WTC11 (cell line): ENCODE measurements around the gene ZNF324. TPM values are rescaled to one million over a fixed set of nuclear protein-coding genes. Genes with fewer than 3 reads are reported as not detected.

Source experiments
- ATAC-seq: fragments of 200-7000 bp; cut with Tn5 transposase; 2 replicates; pipeline ENCODE4 v1.10.0; 2021; ENCODE audit warnings: mild to moderate bottlenecking, moderate library complexity
- CTCF ChIA-PET: fragments of 300-600 bp; sonication (Branson Sonifier 250); formaldehyde crosslinking; loops from one replicate; lab custom pipeline; 2021; ENCODE audit warnings: antibody characterized with exemption; lab: Charles Lee
- POLR2A ChIA-PET: fragments of 350-600 bp; sonication (Branson Sonifier 250); formaldehyde crosslinking; loops from one replicate; lab custom pipeline; 2021; ENCODE audit warnings: antibody characterized with exemption; lab: Charles Lee
- DNase-seq: peaks from one replicate; pipeline ENCODE4 v3.0.0; 2021; ENCODE audit warnings: low spot score
- H3K27ac Mint-ChIP-seq: 2 replicates; pipeline ENCODE4 v1.8.0; 2021; ENCODE audit warnings: mixed read lengths
- H3K27me3 Mint-ChIP-seq: 2 replicates; pipeline ENCODE4 v1.8.0; 2021; ENCODE audit warnings: low read depth, mild to moderate bottlenecking, moderate library complexity, mixed read lengths
- H3K36me3 Mint-ChIP-seq: 2 replicates; pipeline ENCODE4 v1.8.0; 2021; ENCODE audit warnings: mixed read lengths
- H3K4me1 Mint-ChIP-seq: 2 replicates; pipeline ENCODE4 v1.8.0; 2022; ENCODE audit warnings: mixed read lengths
- H3K4me3 Mint-ChIP-seq: 2 replicates; pipeline ENCODE4 v1.8.0; 2021; ENCODE audit warnings: mild to moderate bottlenecking, moderate library complexity, mixed read lengths
- H3K9me3 Mint-ChIP-seq: 2 replicates; pipeline ENCODE4 v1.8.0; 2021; ENCODE audit warnings: mixed read lengths
- AFF4 ChIP-seq: sonication (generic); formaldehyde crosslinking; IDR thresholded peaks from 2 replicates; pipeline ENCODE4 v1.8.1; 2023; ENCODE audit warnings: mild to moderate bottlenecking, missing genetic modification reagents, borderline replicate concordance
- CBFB ChIP-seq: sonication (generic); formaldehyde crosslinking; IDR thresholded peaks from 2 replicates; pipeline ENCODE4 v1.8.1; 2022; ENCODE audit warnings: mild to moderate bottlenecking, low read depth, missing genetic modification reagents
- EMX1 ChIP-seq: fragments of 250-450 bp; sonication (Bioruptor Pico); IDR thresholded peaks from 2 replicates; pipeline ENCODE4 v1.8.0; 2021; ENCODE audit warnings: mild to moderate bottlenecking
- ERG ChIP-seq: fragments of 250-450 bp; sonication (Bioruptor Pico); IDR thresholded peaks from 2 replicates; pipeline ENCODE4 v1.8.0; 2021; ENCODE audit warnings: mild to moderate bottlenecking
- ESRRA ChIP-seq: sonication (generic); formaldehyde crosslinking; IDR thresholded peaks from 2 replicates; pipeline ENCODE4 v1.8.1; 2022; ENCODE audit warnings: mild to moderate bottlenecking, missing genetic modification reagents, borderline replicate concordance
- ETV6 ChIP-seq: sonication (generic); formaldehyde crosslinking; IDR thresholded peaks from 2 replicates; pipeline ENCODE4 v1.8.1; 2022; ENCODE audit warnings: mild to moderate bottlenecking, missing genetic modification reagents
- FOXP4 ChIP-seq: sonication (generic); formaldehyde crosslinking; IDR thresholded peaks from 2 replicates; pipeline ENCODE4 v1.8.0; 2022; ENCODE audit warnings: mild to moderate bottlenecking, missing genetic modification reagents
- HMGXB4 ChIP-seq: sonication (generic); formaldehyde crosslinking; IDR thresholded peaks from 2 replicates; pipeline ENCODE4 v1.8.1; 2023; ENCODE audit warnings: mild to moderate bottlenecking, moderate library complexity, missing genetic modification reagents
- JAZF1 ChIP-seq: fragments of 250-450 bp; sonication (Bioruptor Pico); IDR thresholded peaks from 2 replicates; pipeline ENCODE4 v1.9.0; 2021; ENCODE audit warnings: moderate library complexity, mild to moderate bottlenecking, inconsistent platforms
- JUN ChIP-seq: sonication (generic); formaldehyde crosslinking; IDR thresholded peaks from 2 replicates; pipeline ENCODE4 v1.8.0; 2023; ENCODE audit warnings: mild to moderate bottlenecking, missing genetic modification reagents
- MLX ChIP-seq: sonication (generic); formaldehyde crosslinking; IDR thresholded peaks from 2 replicates; pipeline ENCODE4 v1.8.1; 2023; ENCODE audit warnings: mild to moderate bottlenecking, missing genetic modification reagents, moderate library complexity
- NFATC4 ChIP-seq: fragments of 250-450 bp; sonication (Bioruptor Pico); IDR thresholded peaks from 2 replicates; pipeline ENCODE4 v1.9.0; 2021; ENCODE audit warnings: mild to moderate bottlenecking
- NR2C2 ChIP-seq: sonication (generic); formaldehyde crosslinking; IDR thresholded peaks from 2 replicates; pipeline ENCODE4 v1.8.0; 2022; ENCODE audit warnings: mild to moderate bottlenecking, missing genetic modification reagents
- NR3C1 ChIP-seq: sonication (generic); formaldehyde crosslinking; conservative IDR thresholded peaks from 2 replicates; pipeline ENCODE4 v1.8.1; 2023; ENCODE audit warnings: low read depth, mild to moderate bottlenecking, missing genetic modification reagents
- RORB ChIP-seq: fragments of 250-450 bp; sonication (Bioruptor Pico); IDR thresholded peaks from 2 replicates; pipeline ENCODE4 v1.9.0; 2021; ENCODE audit warnings: mild to moderate bottlenecking
- SMAD3 ChIP-seq: sonication (generic); formaldehyde crosslinking; IDR thresholded peaks from 2 replicates; pipeline ENCODE4 v1.8.0; 2022; ENCODE audit warnings: missing genetic modification reagents, mild to moderate bottlenecking, borderline replicate concordance
- STAT6 ChIP-seq: sonication (generic); formaldehyde crosslinking; conservative IDR thresholded peaks from 2 replicates; pipeline ENCODE4 v1.8.1; 2023; ENCODE audit warnings: mild to moderate bottlenecking, low read depth, missing genetic modification reagents, moderate library complexity
- TEAD1 ChIP-seq: sonication (generic); formaldehyde crosslinking; IDR thresholded peaks from 2 replicates; pipeline ENCODE4 v1.8.0; 2022; ENCODE audit warnings: mild to moderate bottlenecking, missing genetic modification reagents
- ZNF138 ChIP-seq: sonication (generic); formaldehyde crosslinking; conservative IDR thresholded peaks from 2 replicates; pipeline ENCODE4 v1.8.1; 2022; ENCODE audit warnings: mild to moderate bottlenecking, moderate library complexity, missing genetic modification reagents
- ZNF512 ChIP-seq: sonication (generic); formaldehyde crosslinking; IDR thresholded peaks from 2 replicates; pipeline ENCODE4 v1.8.1; 2022; ENCODE audit warnings: missing genetic modification reagents, borderline replicate concordance
- total RNA-seq: library from RNA; stranded (reverse); gene quantifications from 3 replicates; pipeline ENCODE4 v1.2.3, GENCODE V29; 2021

The ZNF324 gene
- total RNA-seq, 1 experiment from 2014 or later = 5.9 TPM

- ATAC-seq = peak; percentile 78
- Mint-ChIP-seq H3K4me3 (peak overlapping the region; percentile 75), H3K4me1 (peaks cover 28% of the 10 kb centered on the region), H3K9me3 (no peaks in the 10 kb centered on the region), H3K36me3 (peaks cover 5% of the 10 kb centered on the region), H3K27ac (peak overlapping the region; percentile 57), H3K27me3 (peaks cover 12% of the 10 kb centered on the region)
- ChIA-PET POLR2A (interaction anchor here (0.7 to 1.7 kb wide), 2 partner anchors 15 to 30 kb away, joined by 6 to 8 read pairs; partner anchors contain the start of gene TRIM28), CTCF (interaction anchor here (0.6 to 2.7 kb wide), 31 partner anchors 9 to 286 kb away, joined by 3 to 33 read pairs (median 6); partner anchors contain the start of genes CHMP2A, TRIM28, UBE2M and ZNF324B)
- DNase-seq = peak; percentile 95
- no peak for TF ChIP-seq NFATC4
- TF ChIP-seq ZNF512 (CRISPR knock-in tag) = no peak
- 0 out of 2 replicates have a peak, but pooled peaks have one; percentile 53 for TF ChIP-seq STAT6
- peak; percentile 89 for TF ChIP-seq FOXP4 (CRISPR knock-in tag)
- 0 out of 2 replicates have a peak, but pooled peaks have one; percentile 58 for TF ChIP-seq ZNF138 (CRISPR knock-in tag)
- no peak for TF ChIP-seq TEAD1 (CRISPR knock-in tag)
- peak; percentile 79 for TF ChIP-seq ESRRA (CRISPR knock-in tag)
- no peak for TF ChIP-seq MLX
- TF ChIP-seq RORB = no peak
- TF ChIP-seq SMAD3 (CRISPR knock-in tag) = no peak; the same call in 1 of the 2 replicates
- TF ChIP-seq EMX1 (CRISPR knock-in tag) = no peak
- peak; percentile 89; the same call in 1 of the 2 replicates for TF ChIP-seq CBFB
- peak; percentile 88; the same call in 1 of the 2 replicates for TF ChIP-seq NR3C1
- TF ChIP-seq HMGXB4 = peak; percentile 92; the same call in 1 of the 2 replicates
- TF ChIP-seq JAZF1 (CRISPR knock-in tag) = no peak
- TF ChIP-seq ETV6 (CRISPR knock-in tag) = peak; percentile 95
- TF ChIP-seq ERG = no peak
- no peak for TF ChIP-seq AFF4 (CRISPR knock-in tag)
- TF ChIP-seq JUN (CRISPR knock-in tag) = no peak
- no peak for TF ChIP-seq NR2C2 (CRISPR knock-in tag)
These were observed 47.0 kb downstream of the ZNF324 start for GRCh38 chr19:58513694-58514563.
